Measurements from ENCODE around the gene CIITA. TPM values are rescaled to one million over a fixed set of nuclear protein-coding genes. Genes with fewer than 3 reads are reported as not detected.

CIITA gene
- total and polyA plus RNA-seq, 10 of the 15 experiments (the other 5 are each of a cell fraction or from before 2014, with no cell fraction given), result 11.5 to 145 (median 49.7) TPM

DNA sequence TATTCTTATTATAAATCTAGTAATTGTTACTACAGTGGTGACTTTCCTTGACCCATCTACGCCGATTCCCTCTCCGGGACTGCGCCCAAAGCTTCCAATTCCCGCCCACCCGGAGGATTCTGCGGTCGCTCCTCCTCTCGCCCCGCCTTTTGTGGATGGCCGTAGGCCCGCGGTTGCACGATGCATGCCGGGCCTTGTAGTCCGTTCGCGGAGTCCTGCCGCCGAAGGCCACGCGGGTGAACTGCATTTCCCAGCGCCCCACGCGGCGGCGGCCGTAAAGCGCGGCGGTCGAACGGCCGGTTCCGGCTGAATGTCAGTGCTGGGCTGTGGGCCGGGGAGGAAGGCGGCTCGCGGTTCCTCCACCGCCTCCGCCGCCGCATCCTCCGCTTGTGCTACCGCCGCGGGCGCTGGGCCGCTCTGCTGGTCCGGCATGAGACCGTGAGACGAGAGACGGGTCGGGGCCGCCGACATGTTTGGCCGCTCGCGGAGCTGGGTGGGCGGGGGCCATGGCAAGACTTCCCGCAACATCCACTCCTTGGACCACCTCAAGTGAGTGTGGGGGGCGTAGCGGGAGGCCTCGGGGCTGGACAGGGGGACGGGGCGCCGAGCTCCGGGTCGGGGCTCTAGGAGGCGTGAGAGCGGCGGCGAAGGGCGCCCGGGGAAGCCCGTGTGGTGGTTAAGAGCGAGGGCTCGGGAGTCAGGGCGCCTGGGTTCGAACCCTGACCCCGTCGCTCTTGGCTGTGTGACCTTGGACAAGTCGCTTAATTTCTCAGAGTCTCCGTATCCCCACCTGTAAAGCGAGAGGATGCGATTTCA is 67.5 kb downstream of the CIITA start, which contains the start of gene CLEC16A:
TSS of gene CLEC16A (plus strand) at position 316 of the 816 bp plus-strand sequence. CDS start at position 470, 154 bp downstream.
- H4K20me1 ChIP-seq (ENCODE audit: control insufficient read depth, insufficient read depth), result no peaks in the 10 kb centered on the region; the same call in none of the 2 replicates
- under 1% methylated on average over 58 of the region's 86 CpGs for WGBS (ENCODE audit: insufficient coverage, insufficient replicate concordance, low lambda C conversion rate, missing lambda C conversion rate)
- intact Hi-C loops (cut with micrococcal nuclease; ENCODE audit: unreplicated experiment), result no loop called here
- TF ChIP-seq SRF (IDR thresholded peaks at IDR 0.05; ENCODE audit: low read depth in 2 of 2, low read length in 2 of 2), result peak; percentile 26 to 55; a peak in 1 of 4 replicates
- peak; percentile 58 for TF ChIP-seq NR2F1 (conservative IDR thresholded peaks at IDR 0.05)
- TF ChIP-seq ZNF622 (IDR thresholded peaks at IDR 0.05), result no peak
- no peak for TF ChIP-seq SMC3 (IDR thresholded peaks at IDR 0.05; ENCODE audit: borderline replicate concordance, low read length)
- TF ChIP-seq NFYA (IDR thresholded peaks at IDR 0.05; ENCODE audit: borderline replicate concordance, low read depth, low read length), result no peak
- TF ChIP-seq TARDBP (IDR thresholded peaks at IDR 0.05; ENCODE audit: borderline replicate concordance), result peak; percentile 98
- TF ChIP-seq, protein P1, sequence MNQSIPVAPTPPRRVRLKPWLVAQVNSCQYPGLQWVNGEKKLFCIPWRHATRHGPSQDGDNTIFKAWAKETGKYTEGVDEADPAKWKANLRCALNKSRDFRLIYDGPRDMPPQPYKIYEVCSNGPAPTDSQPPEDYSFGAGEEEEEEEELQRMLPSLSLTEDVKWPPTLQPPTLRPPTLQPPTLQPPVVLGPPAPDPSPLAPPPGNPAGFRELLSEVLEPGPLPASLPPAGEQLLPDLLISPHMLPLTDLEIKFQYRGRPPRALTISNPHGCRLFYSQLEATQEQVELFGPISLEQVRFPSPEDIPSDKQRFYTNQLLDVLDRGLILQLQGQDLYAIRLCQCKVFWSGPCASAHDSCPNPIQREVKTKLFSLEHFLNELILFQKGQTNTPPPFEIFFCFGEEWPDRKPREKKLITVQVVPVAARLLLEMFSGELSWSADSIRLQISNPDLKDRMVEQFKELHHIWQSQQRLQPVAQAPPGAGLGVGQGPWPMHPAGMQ (IDR thresholded peaks at IDR 0.05; ENCODE audit: borderline replicate concordance), result no peak
- TF ChIP-seq, protein P2, sequence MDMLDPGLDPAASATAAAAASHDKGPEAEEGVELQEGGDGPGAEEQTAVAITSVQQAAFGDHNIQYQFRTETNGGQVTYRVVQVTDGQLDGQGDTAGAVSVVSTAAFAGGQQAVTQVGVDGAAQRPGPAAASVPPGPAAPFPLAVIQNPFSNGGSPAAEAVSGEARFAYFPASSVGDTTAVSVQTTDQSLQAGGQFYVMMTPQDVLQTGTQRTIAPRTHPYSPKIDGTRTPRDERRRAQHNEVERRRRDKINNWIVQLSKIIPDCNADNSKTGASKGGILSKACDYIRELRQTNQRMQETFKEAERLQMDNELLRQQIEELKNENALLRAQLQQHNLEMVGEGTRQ (IDR thresholded peaks at IDR 0.05; ENCODE audit: borderline replicate concordance, low read depth, low read length), result no peak; the same call in 1 of the 2 replicates
- TF ChIP-seq, protein P3, sequence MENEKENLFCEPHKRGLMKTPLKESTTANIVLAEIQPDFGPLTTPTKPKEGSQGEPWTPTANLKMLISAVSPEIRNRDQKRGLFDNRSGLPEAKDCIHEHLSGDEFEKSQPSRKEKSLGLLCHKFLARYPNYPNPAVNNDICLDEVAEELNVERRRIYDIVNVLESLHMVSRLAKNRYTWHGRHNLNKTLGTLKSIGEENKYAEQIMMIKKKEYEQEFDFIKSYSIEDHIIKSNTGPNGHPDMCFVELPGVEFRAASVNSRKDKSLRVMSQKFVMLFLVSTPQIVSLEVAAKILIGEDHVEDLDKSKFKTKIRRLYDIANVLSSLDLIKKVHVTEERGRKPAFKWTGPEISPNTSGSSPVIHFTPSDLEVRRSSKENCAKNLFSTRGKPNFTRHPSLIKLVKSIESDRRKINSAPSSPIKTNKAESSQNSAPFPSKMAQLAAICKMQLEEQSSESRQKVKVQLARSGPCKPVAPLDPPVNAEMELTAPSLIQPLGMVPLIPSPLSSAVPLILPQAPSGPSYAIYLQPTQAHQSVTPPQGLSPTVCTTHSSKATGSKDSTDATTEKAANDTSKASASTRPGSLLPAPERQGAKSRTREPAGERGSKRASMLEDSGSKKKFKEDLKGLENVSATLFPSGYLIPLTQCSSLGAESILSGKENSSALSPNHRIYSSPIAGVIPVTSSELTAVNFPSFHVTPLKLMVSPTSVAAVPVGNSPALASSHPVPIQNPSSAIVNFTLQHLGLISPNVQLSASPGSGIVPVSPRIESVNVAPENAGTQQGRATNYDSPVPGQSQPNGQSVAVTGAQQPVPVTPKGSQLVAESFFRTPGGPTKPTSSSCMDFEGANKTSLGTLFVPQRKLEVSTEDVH (IDR thresholded peaks at IDR 0.05; ENCODE audit: low read depth, partially characterized antibody), result no peak
- peak; percentile 89 for TF ChIP-seq CREB1 (IDR thresholded peaks at IDR 0.05; ENCODE audit: low read depth)
- TF ChIP-seq, protein P4, sequence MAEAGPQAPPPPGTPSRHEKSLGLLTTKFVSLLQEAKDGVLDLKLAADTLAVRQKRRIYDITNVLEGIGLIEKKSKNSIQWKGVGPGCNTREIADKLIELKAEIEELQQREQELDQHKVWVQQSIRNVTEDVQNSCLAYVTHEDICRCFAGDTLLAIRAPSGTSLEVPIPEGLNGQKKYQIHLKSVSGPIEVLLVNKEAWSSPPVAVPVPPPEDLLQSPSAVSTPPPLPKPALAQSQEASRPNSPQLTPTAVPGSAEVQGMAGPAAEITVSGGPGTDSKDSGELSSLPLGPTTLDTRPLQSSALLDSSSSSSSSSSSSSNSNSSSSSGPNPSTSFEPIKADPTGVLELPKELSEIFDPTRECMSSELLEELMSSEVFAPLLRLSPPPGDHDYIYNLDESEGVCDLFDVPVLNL (IDR thresholded peaks at IDR 0.05; ENCODE audit: low read depth, low read length), result peak; percentile 32; the same call in 1 of the 2 replicates
- TF ChIP-seq MYB (IDR thresholded peaks at IDR 0.05; ENCODE audit: borderline replicate concordance, low read depth, low read length), result no peak
- no peak for TF ChIP-seq ETV6 (conservative IDR thresholded peaks at IDR 0.05 in 1 of 2, IDR thresholded peaks at IDR 0.05 in 1 of 2; ENCODE audit: borderline replicate concordance in 1 of 2, low read depth in 1 of 2)
- no peak for TF ChIP-seq SUZ12 (IDR thresholded peaks at IDR 0.05; ENCODE audit: unreplicated experiment)
- TF ChIP-seq SMAD1 (IDR thresholded peaks at IDR 0.05; ENCODE audit: low read depth, partially characterized antibody), result no peak
- no peak for TF ChIP-seq ZNF384 (IDR thresholded peaks at IDR 0.05; ENCODE audit: borderline replicate concordance, low read depth, low read length)

More for the DNA sequence above, 67.5 kb downstream of the CIITA start, which contains the start of gene CLEC16A:
- ChIA-PET SMC1A (ENCODE audit: uncharacterized antibody, unreplicated experiment) (interaction anchor here (0.8 to 1.6 kb wide), 7 partner anchors 12 to 412 kb away, joined by 3 to 9 read pairs (median 4); no protein-coding TSS in a partner anchor), RAD21 (ENCODE audit: unreplicated experiment) (interaction anchor here (1.0 to 1.7 kb wide), 6 partner anchors 10 to 429 kb away, joined by 3 to 9 read pairs (median 4); partner anchors contain the start of gene CIITA), POLR2A (interaction anchor here (1.0 to 1.1 kb wide), 2 partner anchors 13 to 21 kb away, joined by 3 read pairs; no protein-coding TSS in a partner anchor), CTCF (interaction anchor here (1.1 to 1.2 kb wide), 3 partner anchors 9 to 25 kb away, joined by 3 to 6 read pairs (median 6); no protein-coding TSS in a partner anchor)
- no peaks in the 10 kb centered on the region for H3K9me3 ChIP-seq (replicated peaks; ENCODE audit: control insufficient read depth, insufficient read depth, low read length)
- H3K36me3 ChIP-seq (ENCODE audit: control insufficient read depth in 2 of 2, insufficient read depth in 2 of 2, low read length in 1 of 2), result no peaks in the 10 kb centered on the region
- in situ Hi-C loops (cut with MboI), result no loop called here
- FAIRE-seq (peak; percentile 81), DNase-seq (ENCODE audit: low read depth, low spot score) (peak; percentile 82), ATAC-seq (peak; percentile 73)
- no TSS peak for BruUV-seq (replicated peaks)
- H3K4me2 ChIP-seq (ENCODE audit: control insufficient read depth, insufficient read depth), result peak within 1 kb of the TSS; percentile 76
- peak within 1 kb of the TSS; percentile 94 for H3K4me3 ChIP-seq
- H3K27ac ChIP-seq (ENCODE audit: control insufficient read depth, insufficient read depth), result peak within 1 kb of the TSS; percentile 71
- H3K27me3 ChIP-seq (replicated peaks in 1 of 2; ENCODE audit: control insufficient read depth in 2 of 2, insufficient read depth in 2 of 2, low read length in 1 of 2), result no peaks in the 10 kb centered on the region
- peak within 1 kb of the TSS; percentile 90 for H3K9ac ChIP-seq (ENCODE audit: control insufficient read depth, insufficient read depth, low read length)
- peaks cover 20% of the 10 kb centered on the region for H3K4me1 ChIP-seq (ENCODE audit: control insufficient read depth, insufficient read depth, low read length)
- peaks cover 72% of the 10 kb centered on the region for H3K79me2 ChIP-seq (ENCODE audit: control insufficient read depth, insufficient read depth, low read length)
- H2AFZ ChIP-seq (ENCODE audit: control insufficient read depth, low read depth, low read length), result peak within 1 kb of the TSS; percentile 70
